GM21723 (cell line): ENCODE measurements around the gene BSN.

Source experiments
- ATAC-seq: cut with Tn5 transposase; IDR thresholded peaks from one replicate; pipeline ENCODE4 v1.9.1; 2021; ENCODE audit warnings: mild to moderate bottlenecking, moderate library complexity; ENCODE audit not compliant: unreplicated experiment

Gene BSN

DNA sequence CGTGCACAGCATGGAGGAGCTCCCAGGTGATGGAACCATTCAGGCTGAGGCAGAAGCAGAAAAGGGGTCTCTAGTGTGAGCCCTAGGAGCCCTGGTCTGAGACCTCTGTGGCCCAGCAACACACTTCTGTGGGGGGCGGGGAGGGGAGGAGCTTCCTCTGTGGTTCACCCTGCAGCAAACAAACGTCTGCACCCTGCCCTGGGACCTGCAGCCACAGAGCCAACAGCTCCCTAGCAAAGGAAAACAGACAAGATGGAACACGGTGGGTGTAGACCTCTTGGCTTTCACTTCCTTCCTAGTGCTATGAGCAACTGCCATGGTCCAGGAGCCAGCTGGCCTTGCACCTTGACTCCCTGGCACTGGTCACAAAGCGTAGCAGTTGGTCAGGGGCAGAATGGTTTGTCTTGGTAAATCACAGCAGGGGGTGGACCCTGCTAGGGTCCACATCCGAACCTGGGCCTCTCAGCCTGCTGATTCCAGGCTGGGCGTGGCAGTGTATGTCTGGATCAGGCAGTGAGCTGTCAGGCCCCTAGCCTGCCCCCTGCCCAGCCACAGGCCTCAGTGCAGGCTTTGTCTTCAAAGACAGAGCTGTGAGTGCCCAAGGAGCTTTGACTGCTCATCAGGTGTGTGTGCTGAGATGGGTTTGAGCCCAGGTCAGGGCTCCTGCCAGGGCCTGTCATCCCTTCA is 158.5 kb downstream of the BSN start:
- no peak for ATAC-seq

DNA sequence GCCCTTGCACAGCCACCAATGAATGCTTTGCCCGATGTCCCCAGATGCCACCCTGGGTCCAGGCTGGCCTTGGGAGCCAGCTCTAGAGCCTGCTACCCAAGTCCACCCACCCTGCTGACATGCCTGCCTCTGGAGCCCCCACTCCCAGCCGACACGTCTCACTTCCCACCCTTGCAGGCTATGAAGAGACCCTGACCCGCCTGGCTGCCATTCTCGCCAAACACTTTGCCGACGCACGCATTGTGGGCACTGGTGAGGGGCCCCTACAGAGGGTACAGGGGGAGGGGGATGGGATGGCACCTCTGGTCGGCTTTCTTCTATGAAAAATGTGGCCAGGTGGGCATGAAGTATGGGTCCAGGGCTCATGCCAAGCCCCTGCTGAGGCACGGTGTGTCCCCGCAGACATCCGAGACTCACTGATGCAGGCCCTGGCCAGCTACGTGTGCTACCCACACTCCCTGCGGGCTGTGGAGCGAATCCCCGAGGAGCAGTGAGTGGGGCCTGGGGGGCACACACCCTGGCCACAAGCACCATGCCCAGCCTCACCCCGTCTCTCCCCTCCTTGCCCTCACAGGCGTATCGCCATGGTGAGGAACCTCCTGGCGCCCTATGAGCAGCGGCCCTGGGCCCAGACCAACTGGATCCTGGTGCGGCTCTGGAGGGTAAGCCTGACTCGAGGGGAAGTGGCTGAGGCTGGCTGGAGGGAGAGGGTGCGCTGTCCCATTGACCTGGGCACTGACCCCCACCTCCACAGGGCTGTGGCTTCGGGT is 159.2 kb downstream of the BSN start:
- ATAC-seq: no peak

DNA sequence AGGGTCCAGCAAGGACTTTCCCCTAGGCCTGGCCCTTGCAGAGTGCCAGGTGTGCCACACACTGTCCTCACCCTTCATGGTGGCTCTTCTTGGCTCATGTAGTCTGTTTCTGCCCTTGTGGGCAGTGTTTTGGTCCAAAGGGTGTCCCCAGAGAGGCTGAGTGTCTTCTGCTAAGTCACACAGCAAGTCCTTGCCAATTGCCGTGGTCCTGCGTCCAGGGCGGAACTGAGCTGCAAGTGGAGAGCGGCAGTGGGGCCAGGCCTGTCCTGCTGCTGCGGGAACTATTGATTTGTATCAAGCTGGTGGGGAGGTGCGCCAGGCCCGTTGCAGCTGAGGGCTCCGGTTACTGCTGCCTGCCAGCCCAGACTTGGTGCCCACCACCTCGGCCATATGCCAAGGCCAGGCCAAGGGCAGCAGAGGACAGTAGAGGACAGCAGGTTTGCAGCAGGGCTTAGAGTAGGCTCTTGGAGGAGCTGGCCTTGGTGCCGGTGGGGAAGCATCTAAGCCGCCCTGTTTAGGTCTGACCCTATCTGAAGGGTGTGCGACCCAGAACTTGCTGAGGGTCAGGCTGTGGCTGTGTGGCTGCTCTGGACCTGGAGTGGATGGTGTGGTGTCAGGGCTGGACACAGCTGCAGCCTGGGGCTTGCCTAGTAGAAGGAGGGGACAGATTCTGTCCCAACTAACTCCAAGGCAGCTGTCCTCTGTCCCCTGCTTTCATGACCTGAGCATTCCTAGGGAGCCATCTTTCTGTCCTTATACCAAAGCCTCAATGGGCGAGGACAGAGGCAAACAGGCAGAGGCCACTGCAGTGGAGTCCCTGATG is 160.7 kb downstream of the BSN start:
- ATAC-seq: no peak

DNA sequence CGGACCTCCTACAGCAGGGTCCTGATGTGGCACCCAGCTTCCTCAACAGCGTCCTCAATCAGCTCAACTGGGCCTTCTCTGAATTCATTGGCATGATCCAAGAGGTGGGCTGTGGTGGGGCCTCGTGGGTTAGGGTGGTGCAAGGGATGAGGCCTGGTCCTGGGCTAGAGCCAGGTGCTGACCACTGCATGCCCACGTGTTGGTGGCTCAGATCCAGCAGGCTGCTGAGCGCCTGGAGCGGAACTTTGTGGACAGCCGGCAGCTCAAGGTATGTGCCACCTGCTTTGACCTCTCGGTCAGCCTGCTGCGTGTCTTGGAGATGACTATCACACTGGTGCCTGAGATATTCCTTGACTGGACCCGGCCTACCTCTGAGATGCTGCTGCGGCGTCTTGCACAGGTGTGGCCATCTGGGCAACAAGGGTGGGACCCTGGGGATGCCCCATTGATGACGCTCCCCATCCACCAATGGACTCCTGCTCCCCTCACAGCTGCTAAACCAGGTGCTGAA is 161.4 kb downstream of the BSN start:
- ATAC-seq: no peak

DNA sequence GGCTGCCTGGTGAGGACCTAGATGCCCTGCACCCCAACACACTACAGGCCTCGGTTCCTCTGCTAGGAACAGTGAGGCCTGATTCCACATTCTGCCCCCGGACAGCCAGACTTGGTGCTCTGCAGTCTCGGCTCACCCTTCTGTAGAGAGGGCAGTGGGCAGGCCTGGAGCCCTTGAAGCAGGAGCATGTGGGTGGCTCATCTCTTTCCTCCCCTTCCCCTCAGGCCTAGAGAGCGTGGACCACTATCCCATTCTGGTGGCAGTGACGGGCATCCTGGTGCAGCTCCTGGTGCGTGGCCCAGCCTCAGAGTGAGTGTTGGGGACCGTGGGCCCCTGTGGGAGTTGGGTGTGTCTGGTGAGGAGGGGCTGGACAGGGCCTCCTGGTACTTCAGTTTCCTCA is 161.9 kb downstream of the BSN start:
- no peak for ATAC-seq

DNA sequence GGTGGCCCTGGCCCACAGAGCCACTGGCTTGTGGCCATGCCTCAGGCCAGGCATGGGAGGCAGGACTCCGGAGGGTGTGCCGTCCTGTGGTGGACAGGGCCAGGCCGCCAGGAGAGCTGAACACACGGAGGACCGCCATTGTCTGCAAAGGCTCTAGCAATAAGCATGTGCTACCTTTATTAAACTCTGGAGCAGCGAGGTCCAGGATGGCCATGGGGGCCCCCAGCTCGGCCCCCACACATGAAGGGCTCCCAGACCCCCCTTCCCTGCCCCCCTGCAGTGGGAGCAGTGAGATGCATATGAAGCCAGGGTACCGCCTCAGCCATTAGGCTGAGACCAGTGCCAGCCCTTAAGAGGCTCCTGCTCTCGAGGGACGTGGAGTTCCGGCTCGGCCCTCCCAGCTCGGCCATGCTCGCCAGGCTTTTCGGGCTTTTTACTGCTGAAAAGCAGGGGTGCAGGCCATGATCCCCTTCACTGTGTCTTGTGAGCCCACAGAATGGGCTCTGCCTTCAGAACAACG is 162.5 kb downstream of the BSN start:
- no peak for ATAC-seq

DNA sequence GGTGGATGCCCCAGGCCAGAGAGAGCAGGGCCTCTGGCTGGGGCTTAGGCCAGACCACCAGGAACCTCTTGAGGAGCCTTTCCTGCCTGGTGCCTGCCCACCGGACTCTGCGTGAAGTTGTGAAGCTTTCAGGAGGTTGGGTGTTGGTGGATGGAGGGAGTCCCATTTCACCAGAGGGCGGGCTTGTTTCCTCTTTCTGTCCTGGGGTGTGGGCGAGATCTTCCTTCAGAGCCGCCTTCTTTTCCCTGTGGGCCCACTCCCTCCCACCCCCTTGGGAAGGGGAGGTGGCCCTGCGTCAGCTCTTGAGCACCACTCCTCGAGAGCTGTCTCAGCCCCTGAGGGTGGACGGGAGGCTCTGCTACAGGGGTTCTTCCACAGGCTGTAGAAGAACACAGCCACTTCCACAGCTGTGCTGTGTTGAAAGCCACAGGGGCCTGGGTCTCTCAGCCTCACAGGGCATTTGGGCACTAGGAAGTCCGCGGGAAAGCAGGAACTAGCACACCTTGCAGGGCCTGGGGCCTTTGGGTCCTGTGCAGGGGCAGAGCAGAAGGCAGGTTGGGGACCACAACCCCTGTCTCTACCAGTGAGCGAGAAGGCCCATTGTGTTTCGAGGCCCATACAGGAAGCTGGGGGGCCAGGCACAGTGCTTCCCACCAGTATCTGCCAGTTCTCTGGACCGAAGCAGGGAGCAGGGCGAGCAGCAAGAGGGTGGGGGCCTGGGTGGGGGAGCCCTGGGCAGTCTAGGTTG is 163.1 kb downstream of the BSN start:
- ATAC-seq: no peak

DNA sequence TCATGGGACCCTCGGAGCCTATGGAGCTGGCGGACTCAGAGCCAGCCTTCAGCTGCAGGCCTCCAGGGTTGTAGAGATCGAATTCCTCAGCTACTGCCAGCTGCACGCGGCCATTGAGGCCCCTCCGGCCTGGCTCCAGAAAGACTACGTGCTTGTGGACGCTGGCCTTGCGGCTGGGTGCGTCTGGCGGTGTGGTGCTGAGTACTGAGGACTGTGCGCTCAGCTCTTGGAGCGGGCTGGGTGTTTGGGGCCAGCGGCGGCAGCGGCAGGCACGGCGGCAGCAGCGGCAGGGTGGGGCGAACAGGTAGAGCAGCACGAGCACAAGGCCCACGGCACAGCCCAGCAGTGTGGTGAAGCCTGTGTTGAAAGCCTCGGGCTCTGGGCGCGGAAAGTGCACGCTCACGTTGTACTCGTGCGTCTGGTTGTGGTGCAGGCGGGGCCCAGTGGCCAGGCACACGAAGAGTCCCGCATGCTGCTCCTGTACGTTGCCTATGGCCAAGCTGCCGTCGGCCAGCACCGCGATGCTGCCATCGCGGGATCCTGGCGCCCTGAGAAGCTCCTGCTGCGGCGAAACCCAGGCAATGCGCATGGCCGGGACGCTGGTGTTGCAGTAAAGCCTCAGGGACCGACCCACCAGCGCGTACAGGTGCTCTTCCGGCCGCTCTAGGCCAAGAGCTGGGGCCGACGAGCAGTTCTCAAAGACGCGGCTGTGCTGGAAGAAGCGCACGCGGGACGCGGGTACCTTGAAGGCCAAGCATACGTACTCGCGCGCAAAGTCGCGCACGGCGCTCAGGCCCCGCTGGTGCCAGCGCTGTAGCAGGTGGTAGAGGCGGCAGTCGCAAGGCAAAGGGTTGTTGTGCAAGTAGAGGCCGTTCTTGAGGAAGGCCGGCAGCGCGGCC is 163.9 kb downstream of the BSN start:
- ATAC-seq: no peak

DNA sequence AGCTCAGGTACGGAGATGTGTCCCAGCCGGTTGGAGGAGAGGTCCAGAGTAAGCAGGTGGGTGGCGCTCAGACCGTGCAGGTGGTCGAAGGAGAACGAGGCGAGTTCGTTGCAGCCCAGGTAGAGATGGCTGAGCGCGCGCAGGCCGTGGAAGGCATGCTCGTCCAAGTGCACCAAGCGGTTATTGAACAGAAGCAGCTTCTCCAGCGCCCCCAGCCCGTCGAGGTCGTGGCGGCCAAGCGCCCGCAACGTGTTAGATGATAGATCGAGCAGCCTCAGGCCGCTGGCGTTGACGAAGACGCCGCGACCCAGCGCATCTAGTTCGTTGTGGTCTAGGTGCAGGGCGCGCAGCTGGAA is 164.6 kb downstream of the BSN start:
- ATAC-seq: no peak

DNA sequence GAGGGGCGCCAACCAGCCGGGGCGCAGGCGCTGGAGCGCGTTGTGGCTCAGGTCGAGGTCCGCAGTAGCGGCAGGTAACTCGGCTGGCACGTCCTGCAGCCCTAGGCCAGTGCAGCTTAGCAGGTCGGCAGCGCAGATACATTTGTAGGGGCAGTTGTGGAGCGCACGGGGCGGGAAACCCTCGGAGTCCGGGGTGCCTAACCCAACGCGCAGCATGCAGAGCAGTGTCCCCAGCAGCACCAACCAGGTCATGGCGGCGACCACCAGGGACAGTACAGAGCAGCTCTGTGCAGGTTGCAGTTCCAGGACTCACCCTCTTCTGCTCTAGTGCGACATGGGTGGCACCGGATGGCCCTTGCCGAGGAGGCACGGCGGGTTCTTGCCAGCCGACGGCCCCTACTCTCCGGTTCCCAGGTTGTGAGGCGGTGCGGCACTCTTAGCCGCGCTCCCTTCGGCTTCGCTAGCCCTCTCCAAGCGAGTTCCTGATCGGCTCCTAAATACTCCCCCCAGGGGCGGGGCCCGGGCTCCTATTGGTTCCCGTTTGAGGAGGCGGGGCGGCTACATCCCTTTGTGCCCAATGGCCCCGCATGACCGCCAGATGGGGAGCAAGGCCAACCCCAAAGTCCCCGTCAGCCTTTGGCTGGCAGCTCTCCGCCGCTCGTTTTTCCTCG is 165.1 kb downstream of the BSN start, which contains the start of gene AMIGO3:
Gene AMIGO3 (minus strand): TSS at position 471 of the 671 bp plus-strand sequence. CDS start 219 bp downstream, at position 252.
- ATAC-seq: peak; percentile 50
